GM12878 (cell line): ENCODE results near the gene PRPF4. TPM values are rescaled to one million over a fixed set of nuclear protein-coding genes. Genes with fewer than 3 reads are reported as not detected.

ENCODE experiments used
- ATAC-seq: fragments of 200-7000 bp; cut with Tn5 transposase; 3 replicates; pipeline ENCODE4 v1.9.1; 2020; ENCODE audit warnings: mild to moderate bottlenecking, moderate library complexity
- BruUV-seq: library from RNA; stranded (reverse); fragments of 400-500 nt; replicated peaks from 2 replicates; lab custom pipeline; 2021; lab: Mats Ljungman, UMichigan
- CTCF ChIA-PET: fragments of 300-600 bp; sonication (Branson Sonifier 250); formaldehyde crosslinking; extraction: SDS; loops from one replicate; lab custom pipeline; 2021; ENCODE audit warnings: inconsistent platforms; lab: Yijun Ruan, JAX
- POLR2A ChIA-PET: fragments of 350-600 bp; formaldehyde crosslinking; extraction: SDS; loops from one replicate; lab custom pipeline; 2021; ENCODE audit warnings: inconsistent platforms; lab: Charles Lee
- RAD21 ChIA-PET: fragments of 300-600 bp; sonication (Branson Sonifier 250); formaldehyde crosslinking; loops from one replicate; lab custom pipeline; 2023; ENCODE audit warnings: antibody characterized with exemption; ENCODE audit not compliant: unreplicated experiment; lab: Charles Lee
- SMC1A ChIA-PET: fragments of 300-600 bp; sonication (Branson Sonifier 250); formaldehyde crosslinking; loops from one replicate; lab custom pipeline; 2023; ENCODE audit not compliant: unreplicated experiment, uncharacterized antibody; lab: Charles Lee
- DNase-seq: peaks from one replicate; pipeline ENCODE4 v3.0.0-alpha.2; 2011; ENCODE audit warnings: low read depth, low spot score
- FAIRE-seq: peaks from 3 replicates; lab custom pipeline; 2011; peaks lifted over from hg19 to GRCh38; lab: Jason Lieb, UNC
- H2AFZ ChIP-seq: 2 replicates; pipeline ENCODE4 v1.6.0; 2011; ENCODE audit warnings: low read depth, low read length, control low read depth; ENCODE audit not compliant: control insufficient read depth
- H3K27ac ChIP-seq: 2 replicates; pipeline ENCODE4 v1.5.1; 2011; ENCODE audit warnings: control low read depth; ENCODE audit not compliant: control insufficient read depth, insufficient read depth
- H3K27me3 ChIP-seq, 2 experiments: replicated peaks in 1 of 2; 2 replicates each; pipeline versions ENCODE4 v1.6.0 to v1.6.1; 2011; ENCODE audit warnings: low read length in 1 of 2; ENCODE audit not compliant: control insufficient read depth in 2 of 2, insufficient read depth in 2 of 2
- H3K36me3 ChIP-seq, 2 experiments: 2 replicates each; pipeline ENCODE4 v1.5.1; 2011; ENCODE audit warnings: low read length in 1 of 2; ENCODE audit not compliant: control insufficient read depth in 2 of 2, insufficient read depth in 2 of 2
- H3K4me1 ChIP-seq: 2 replicates; pipeline ENCODE4 v1.6.1; 2011; ENCODE audit warnings: mild to moderate bottlenecking, low read length, moderate library complexity, mixed read lengths; ENCODE audit not compliant: control insufficient read depth, insufficient read depth
- H3K4me2 ChIP-seq: 2 replicates; pipeline ENCODE4 v1.6.0; 2011; ENCODE audit warnings: control low read depth; ENCODE audit not compliant: control insufficient read depth, insufficient read depth
- H3K4me3 ChIP-seq: fragments of 200-600 bp; sonication (generic); 2 replicates; pipeline ENCODE4 v1.5.1; 2016
- H3K79me2 ChIP-seq: 2 replicates; pipeline ENCODE4 v1.6.0; 2011; ENCODE audit warnings: low read length; ENCODE audit not compliant: control insufficient read depth, insufficient read depth
- H3K9ac ChIP-seq: 2 replicates; pipeline ENCODE4 v1.8.0; 2011; ENCODE audit warnings: low read length, control low read depth, mixed read lengths; ENCODE audit not compliant: control insufficient read depth, insufficient read depth
- H3K9me3 ChIP-seq: replicated peaks from 3 replicates; pipeline ENCODE4 v1.5.1; 2011; ENCODE audit warnings: mild to moderate bottlenecking, low read length; ENCODE audit not compliant: control insufficient read depth, insufficient read depth
- H4K20me1 ChIP-seq: 2 replicates; pipeline ENCODE4 v1.6.0; 2011; ENCODE audit not compliant: control insufficient read depth, insufficient read depth
- BHLHE40 ChIP-seq, 2 experiments: fragments of 450-650 bp in 1 of 2; IDR thresholded peaks; 2 replicates each; pipeline ENCODE4 v1.6.1; 2011 to 2017; ENCODE audit warnings: low read depth in 2 of 2, borderline replicate concordance in 1 of 2, improper control_type of control experiment in 1 of 2, low read length in 1 of 2, mild to moderate bottlenecking in 1 of 2
- FOXK2 ChIP-seq: fragments of 450-650 bp; IDR thresholded peaks from 2 replicates; pipeline ENCODE4 v1.6.1; 2017; ENCODE audit warnings: mild to moderate bottlenecking, moderate library complexity
- NR2F1 ChIP-seq: fragments of 450-650 bp; conservative IDR thresholded peaks from 2 replicates; pipeline ENCODE4 v1.6.1; 2017; ENCODE audit warnings: mild to moderate bottlenecking
- RB1 ChIP-seq: fragments of 450-650 bp; formaldehyde crosslinking; IDR thresholded peaks from 2 replicates; pipeline ENCODE4 v1.6.1; 2017; ENCODE audit warnings: mild to moderate bottlenecking, borderline replicate concordance
- SIX5 ChIP-seq: IDR thresholded peaks from 2 replicates; pipeline ENCODE4 v1.6.1; 2011; ENCODE audit warnings: mild to moderate bottlenecking, low read depth, low read length, moderate library complexity; ENCODE audit not compliant: severe bottlenecking
- STAT1 ChIP-seq: fragments of 450-650 bp; conservative IDR thresholded peaks from 2 replicates; pipeline ENCODE4 v1.6.1; 2014; ENCODE audit warnings: antibody characterized with exemption, mild to moderate bottlenecking
- TBL1XR1 ChIP-seq: IDR thresholded peaks from 2 replicates; pipeline ENCODE4 v1.6.1; 2012; ENCODE audit warnings: low read depth, low read length, improper control_type of control experiment
- WGBS: methylation state at CpG from one replicate; pipeline ENCODE4 v1.1.6; 2016; ENCODE audit warnings: low lambda C conversion rate; ENCODE audit not compliant: insufficient replicate concordance, insufficient coverage; ENCODE audit errors: missing lambda C conversion rate; 5-methylcytosine and 5-hydroxymethylcytosine counted together
- in situ Hi-C: fragments of 300-500 bp; cut with MboI; formaldehyde crosslinking; loops from 9 replicates; pipeline ENCODE4 v1.14.3; 2018; ENCODE audit warnings: mixed read lengths
- intact Hi-C: fragments of 100-400 bp; cut with micrococcal nuclease; formaldehyde crosslinking; loops from one replicate; pipeline ENCODE4 v1.14.2; 2022; ENCODE audit not compliant: unreplicated experiment
- polyA plus RNA-seq, 11 experiments: library from polyadenylated mRNA; depleted of rRNA in 4 of 11; unstranded in 6 of 11; stranded (reverse) in 5 of 11; fragments of >200 nt; fragmentation: Nextera tagmentation in 4 of 11; fragmentation: Illumina TruSeq in 1 of 11; extraction: Ambion mirVana in 4 of 11; extraction: Trizol in 1 of 11; gene quantifications; 1 replicate in 1 of 11; 2 replicates in 10 of 11; pipeline versions ENCODE4 v1.2.1 to v1.2.3, GENCODE V29; 2011 to 2016; ENCODE audit warnings: inconsistent platforms in 2 of 11, missing spikeins in 2 of 11, low read depth in 1 of 11
- total RNA-seq, 4 experiments: library from RNA; depleted of rRNA in 3 of 4; stranded (reverse); fragments of >200 nt in 3 of 4; fragmentation: Illumina TruSeq in 1 of 4; extraction: Trizol in 1 of 4; gene quantifications; 2 replicates each; pipeline versions ENCODE4 v1.2.1 to v1.2.3, GENCODE V29; 2013 to 2021
- TF ChIP-seq, protein P1 (sequence below): fragments of 450-650 bp; IDR thresholded peaks from 2 replicates; pipeline ENCODE4 v1.6.1; 2017; ENCODE audit warnings: mild to moderate bottlenecking, moderate library complexity
- TF ChIP-seq, protein P2 (sequence below): fragments of 450-650 bp; formaldehyde crosslinking; IDR thresholded peaks from 2 replicates; pipeline ENCODE4 v1.4.0; 2020; ENCODE audit warnings: mild to moderate bottlenecking, moderate library complexity
- TF ChIP-seq, protein P3 (sequence below): fragments of 450-650 bp; IDR thresholded peaks from 2 replicates; pipeline ENCODE4 v1.6.1; 2017; ENCODE audit warnings: borderline replicate concordance
- TF ChIP-seq, protein P4 (sequence below): IDR thresholded peaks from 2 replicates; pipeline ENCODE4 v1.6.1; 2011; ENCODE audit warnings: borderline replicate concordance, low read depth, mild to moderate bottlenecking, moderate library complexity, mixed read lengths, low read length; ENCODE audit not compliant: insufficient read depth; ENCODE audit errors: extremely low read length

PRPF4 gene
- total and polyA plus RNA-seq, 10 of the 15 experiments (the other 5 are each of a cell fraction or from before 2014, with no cell fraction given), result 23.0 to 48.1 (median 39.2) TPM

DNA sequence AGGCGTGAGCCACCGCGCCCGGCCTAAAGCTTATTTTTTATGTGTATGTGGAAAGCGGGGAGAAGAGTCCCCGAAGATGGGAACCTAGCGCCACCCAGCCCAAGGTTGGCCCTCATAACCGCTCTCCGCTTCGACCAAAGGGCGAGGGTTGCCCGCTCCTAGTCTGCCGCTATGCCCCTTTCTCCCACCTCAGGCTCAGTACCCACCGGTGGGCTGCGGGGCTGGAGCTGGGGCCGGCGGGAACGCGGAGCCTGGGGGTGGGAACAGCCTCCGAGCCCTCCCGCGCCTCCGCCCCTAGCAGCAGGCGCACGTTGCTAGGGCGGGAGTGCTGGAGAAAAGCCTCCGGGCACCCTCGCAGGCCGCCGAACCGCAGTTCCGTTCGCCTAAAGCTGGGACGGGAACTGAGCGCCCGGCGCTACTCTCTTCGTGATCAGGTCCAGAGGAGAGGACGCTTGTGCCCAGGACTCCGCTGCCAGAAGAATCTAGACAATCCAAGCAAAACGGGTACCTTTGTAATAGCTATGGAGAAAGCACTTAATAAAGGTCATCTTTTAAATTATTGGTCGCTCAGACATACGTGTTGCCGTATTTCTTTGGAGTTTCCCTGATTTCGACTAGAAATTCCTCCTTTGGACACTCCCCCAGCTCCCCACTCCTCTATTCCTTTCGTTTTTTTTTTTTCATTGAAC is 64.7 kb downstream of the PRPF4 start, which contains the start of gene WDR31:
TSS of gene WDR31 (minus strand) at position 265 of the 689 bp plus-strand sequence. CDS start 8,253 bp downstream, outside the sequence.
- Histone ChIP-seq H3K36me3 (no peaks in the 10 kb centered on the region), H3K27me3 (no peaks in the 10 kb centered on the region), H3K9ac (peak within 1 kb of the TSS; percentile 57), H4K20me1 (no peaks in the 10 kb centered on the region), H2AFZ (peak within 1 kb of the TSS; percentile 98), H3K79me2 (no peaks in the 10 kb centered on the region), H3K4me3 (peak within 1 kb of the TSS; percentile 92), H3K27ac (no peak within 1 kb of the TSS; the same call in 1 of the 2 replicates), H3K4me2 (peak within 1 kb of the TSS; percentile 96), H3K9me3 (no peaks in the 10 kb centered on the region), H3K4me1 (no peaks in the 10 kb centered on the region)
- SMC1A ChIA-PET, result interaction anchor here (0.7 to 1.8 kb wide), 7 partner anchors 10 to 314 kb away, joined by 3 to 6 read pairs (median 3); partner anchors contain the start of genes C9orf43, CDC26 and POLE3
- POLR2A ChIA-PET, result interaction anchor here (0.6 to 2.5 kb wide), 3 partner anchors 38 to 65 kb away, joined by 3 to 7 read pairs (median 4); partner anchors contain the start of genes ALAD, CDC26 and PRPF4
- ATAC-seq (peak; percentile 99), DNase-seq (peak; percentile 56), FAIRE-seq (peak; percentile 47)
- intact Hi-C loops (loop anchor here (2.0 to 5.0 kb wide), 2 partner anchors 61 to 63 kb away; partner anchors contain the start of genes ALAD, CDC26 and PRPF4), in situ Hi-C loops (no loop called here)
- WGBS, result 1% methylated on average over 46 of the region's 46 CpGs
- no TSS peak for BruUV-seq
- CTCF ChIA-PET, result interaction anchor here (0.6 to 3.5 kb wide), 17 partner anchors 8 to 1056 kb away, joined by 3 to 26 read pairs (median 4); partner anchors contain the start of genes ALAD and CDC26
- RAD21 ChIA-PET, result interaction anchor here (0.6 to 1.7 kb wide), 7 partner anchors 10 to 318 kb away, joined by 3 to 7 read pairs (median 3); partner anchors contain the start of gene CDC26
- TF ChIP-seq STAT1, result no peak
- TF ChIP-seq, protein P1, sequence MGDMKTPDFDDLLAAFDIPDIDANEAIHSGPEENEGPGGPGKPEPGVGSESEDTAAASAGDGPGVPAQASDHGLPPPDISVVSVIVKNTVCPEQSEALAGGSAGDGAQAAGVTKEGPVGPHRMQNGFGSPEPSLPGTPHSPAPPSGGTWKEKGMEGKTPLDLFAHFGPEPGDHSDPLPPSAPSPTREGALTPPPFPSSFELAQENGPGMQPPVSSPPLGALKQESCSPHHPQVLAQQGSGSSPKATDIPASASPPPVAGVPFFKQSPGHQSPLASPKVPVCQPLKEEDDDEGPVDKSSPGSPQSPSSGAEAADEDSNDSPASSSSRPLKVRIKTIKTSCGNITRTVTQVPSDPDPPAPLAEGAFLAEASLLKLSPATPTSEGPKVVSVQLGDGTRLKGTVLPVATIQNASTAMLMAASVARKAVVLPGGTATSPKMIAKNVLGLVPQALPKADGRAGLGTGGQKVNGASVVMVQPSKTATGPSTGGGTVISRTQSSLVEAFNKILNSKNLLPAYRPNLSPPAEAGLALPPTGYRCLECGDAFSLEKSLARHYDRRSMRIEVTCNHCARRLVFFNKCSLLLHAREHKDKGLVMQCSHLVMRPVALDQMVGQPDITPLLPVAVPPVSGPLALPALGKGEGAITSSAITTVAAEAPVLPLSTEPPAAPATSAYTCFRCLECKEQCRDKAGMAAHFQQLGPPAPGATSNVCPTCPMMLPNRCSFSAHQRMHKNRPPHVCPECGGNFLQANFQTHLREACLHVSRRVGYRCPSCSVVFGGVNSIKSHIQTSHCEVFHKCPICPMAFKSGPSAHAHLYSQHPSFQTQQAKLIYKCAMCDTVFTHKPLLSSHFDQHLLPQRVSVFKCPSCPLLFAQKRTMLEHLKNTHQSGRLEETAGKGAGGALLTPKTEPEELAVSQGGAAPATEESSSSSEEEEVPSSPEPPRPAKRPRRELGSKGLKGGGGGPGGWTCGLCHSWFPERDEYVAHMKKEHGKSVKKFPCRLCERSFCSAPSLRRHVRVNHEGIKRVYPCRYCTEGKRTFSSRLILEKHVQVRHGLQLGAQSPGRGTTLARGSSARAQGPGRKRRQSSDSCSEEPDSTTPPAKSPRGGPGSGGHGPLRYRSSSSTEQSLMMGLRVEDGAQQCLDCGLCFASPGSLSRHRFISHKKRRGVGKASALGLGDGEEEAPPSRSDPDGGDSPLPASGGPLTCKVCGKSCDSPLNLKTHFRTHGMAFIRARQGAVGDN, result no peak
- TF ChIP-seq FOXK2, result no peak
- peak; percentile 93 for TF ChIP-seq RB1
- TF ChIP-seq, protein P2, sequence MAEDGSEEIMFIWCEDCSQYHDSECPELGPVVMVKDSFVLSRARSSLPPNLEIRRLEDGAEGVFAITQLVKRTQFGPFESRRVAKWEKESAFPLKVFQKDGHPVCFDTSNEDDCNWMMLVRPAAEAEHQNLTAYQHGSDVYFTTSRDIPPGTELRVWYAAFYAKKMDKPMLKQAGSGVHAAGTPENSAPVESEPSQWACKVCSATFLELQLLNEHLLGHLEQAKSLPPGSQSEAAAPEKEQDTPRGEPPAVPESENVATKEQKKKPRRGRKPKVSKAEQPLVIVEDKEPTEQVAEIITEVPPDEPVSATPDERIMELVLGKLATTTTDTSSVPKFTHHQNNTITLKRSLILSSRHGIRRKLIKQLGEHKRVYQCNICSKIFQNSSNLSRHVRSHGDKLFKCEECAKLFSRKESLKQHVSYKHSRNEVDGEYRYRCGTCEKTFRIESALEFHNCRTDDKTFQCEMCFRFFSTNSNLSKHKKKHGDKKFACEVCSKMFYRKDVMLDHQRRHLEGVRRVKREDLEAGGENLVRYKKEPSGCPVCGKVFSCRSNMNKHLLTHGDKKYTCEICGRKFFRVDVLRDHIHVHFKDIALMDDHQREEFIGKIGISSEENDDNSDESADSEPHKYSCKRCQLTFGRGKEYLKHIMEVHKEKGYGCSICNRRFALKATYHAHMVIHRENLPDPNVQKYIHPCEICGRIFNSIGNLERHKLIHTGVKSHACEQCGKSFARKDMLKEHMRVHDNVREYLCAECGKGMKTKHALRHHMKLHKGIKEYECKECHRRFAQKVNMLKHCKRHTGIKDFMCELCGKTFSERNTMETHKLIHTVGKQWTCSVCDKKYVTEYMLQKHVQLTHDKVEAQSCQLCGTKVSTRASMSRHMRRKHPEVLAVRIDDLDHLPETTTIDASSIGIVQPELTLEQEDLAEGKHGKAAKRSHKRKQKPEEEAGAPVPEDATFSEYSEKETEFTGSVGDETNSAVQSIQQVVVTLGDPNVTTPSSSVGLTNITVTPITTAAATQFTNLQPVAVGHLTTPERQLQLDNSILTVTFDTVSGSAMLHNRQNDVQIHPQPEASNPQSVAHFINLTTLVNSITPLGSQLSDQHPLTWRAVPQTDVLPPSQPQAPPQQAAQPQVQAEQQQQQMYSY (CRISPR knock-in tag), result no peak
- peak; percentile 48; the same call in 1 of the 2 replicates for TF ChIP-seq NR2F1
- TF ChIP-seq TBL1XR1, result 0 out of 2 replicates have a peak, but pooled peaks have one; percentile 63
- TF ChIP-seq, protein P3, sequence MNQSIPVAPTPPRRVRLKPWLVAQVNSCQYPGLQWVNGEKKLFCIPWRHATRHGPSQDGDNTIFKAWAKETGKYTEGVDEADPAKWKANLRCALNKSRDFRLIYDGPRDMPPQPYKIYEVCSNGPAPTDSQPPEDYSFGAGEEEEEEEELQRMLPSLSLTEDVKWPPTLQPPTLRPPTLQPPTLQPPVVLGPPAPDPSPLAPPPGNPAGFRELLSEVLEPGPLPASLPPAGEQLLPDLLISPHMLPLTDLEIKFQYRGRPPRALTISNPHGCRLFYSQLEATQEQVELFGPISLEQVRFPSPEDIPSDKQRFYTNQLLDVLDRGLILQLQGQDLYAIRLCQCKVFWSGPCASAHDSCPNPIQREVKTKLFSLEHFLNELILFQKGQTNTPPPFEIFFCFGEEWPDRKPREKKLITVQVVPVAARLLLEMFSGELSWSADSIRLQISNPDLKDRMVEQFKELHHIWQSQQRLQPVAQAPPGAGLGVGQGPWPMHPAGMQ, result no peak
- TF ChIP-seq, protein P4, sequence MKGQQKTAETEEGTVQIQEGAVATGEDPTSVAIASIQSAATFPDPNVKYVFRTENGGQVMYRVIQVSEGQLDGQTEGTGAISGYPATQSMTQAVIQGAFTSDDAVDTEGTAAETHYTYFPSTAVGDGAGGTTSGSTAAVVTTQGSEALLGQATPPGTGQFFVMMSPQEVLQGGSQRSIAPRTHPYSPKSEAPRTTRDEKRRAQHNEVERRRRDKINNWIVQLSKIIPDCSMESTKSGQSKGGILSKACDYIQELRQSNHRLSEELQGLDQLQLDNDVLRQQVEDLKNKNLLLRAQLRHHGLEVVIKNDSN, result peak; percentile 18
- peak; percentile 62 for TF ChIP-seq SIX5
- TF ChIP-seq BHLHE40 (IDR thresholded peaks at IDR 0.05; ENCODE audit: borderline replicate concordance in 1 of 2, low read depth in 2 of 2, low read length in 1 of 2), result peak in 1 of 2 experiments; percentile 73; a peak in 2 of 4 replicates
